ENCODE data around the gene RAPGEF5.

DNA sequence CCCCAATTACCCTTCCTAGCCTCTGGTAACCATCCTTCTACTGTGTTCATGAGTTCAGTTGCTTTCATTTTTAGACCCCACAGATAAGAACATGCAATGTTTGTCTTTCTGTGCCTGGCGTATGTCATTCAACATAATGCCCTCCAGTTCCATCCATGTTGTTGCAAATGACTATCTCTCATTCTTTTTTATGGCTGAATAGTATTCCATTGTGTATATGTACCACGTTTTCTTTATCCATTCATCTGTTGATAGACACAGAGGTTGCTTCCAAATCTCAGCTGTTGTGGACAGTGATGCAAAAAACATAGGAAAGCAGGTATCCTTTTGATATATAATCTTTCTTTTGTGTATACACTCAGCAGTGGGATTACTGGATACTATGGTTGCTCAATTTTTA, 51.2 kb downstream of the RAPGEF5 start:
- no peak for TF ChIP-seq CTCF (IDR thresholded peaks at IDR 0.05; ENCODE audit: insufficient read depth, low read length)
- no peak for TF ChIP-seq POLR2AphosphoS5 (IDR thresholded peaks at IDR 0.05; ENCODE audit: low read depth)
- no peak for TF ChIP-seq SPI1 (IDR thresholded peaks at IDR 0.05; ENCODE audit: borderline replicate concordance, low read depth)
- TF ChIP-seq GABPA (IDR thresholded peaks at IDR 0.05; ENCODE audit: low read depth): no peak
- TF ChIP-seq, protein P1, sequence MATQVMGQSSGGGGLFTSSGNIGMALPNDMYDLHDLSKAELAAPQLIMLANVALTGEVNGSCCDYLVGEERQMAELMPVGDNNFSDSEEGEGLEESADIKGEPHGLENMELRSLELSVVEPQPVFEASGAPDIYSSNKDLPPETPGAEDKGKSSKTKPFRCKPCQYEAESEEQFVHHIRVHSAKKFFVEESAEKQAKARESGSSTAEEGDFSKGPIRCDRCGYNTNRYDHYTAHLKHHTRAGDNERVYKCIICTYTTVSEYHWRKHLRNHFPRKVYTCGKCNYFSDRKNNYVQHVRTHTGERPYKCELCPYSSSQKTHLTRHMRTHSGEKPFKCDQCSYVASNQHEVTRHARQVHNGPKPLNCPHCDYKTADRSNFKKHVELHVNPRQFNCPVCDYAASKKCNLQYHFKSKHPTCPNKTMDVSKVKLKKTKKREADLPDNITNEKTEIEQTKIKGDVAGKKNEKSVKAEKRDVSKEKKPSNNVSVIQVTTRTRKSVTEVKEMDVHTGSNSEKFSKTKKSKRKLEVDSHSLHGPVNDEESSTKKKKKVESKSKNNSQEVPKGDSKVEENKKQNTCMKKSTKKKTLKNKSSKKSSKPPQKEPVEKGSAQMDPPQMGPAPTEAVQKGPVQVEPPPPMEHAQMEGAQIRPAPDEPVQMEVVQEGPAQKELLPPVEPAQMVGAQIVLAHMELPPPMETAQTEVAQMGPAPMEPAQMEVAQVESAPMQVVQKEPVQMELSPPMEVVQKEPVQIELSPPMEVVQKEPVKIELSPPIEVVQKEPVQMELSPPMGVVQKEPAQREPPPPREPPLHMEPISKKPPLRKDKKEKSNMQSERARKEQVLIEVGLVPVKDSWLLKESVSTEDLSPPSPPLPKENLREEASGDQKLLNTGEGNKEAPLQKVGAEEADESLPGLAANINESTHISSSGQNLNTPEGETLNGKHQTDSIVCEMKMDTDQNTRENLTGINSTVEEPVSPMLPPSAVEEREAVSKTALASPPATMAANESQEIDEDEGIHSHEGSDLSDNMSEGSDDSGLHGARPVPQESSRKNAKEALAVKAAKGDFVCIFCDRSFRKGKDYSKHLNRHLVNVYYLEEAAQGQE (IDR thresholded peaks at IDR 0.05; ENCODE audit: insufficient replicate concordance, low read depth): no peak

Data from HL-60 (cell line).